Measurements from ENCODE around the gene SESTD1. TPM values are rescaled to one million over a fixed set of nuclear protein-coding genes. Genes with fewer than 3 reads are reported as not detected.

SESTD1 gene
- total and polyA plus RNA-seq, 2 donors, result 41.1 to 81.0 TPM

- Histone ChIP-seq H3K4me3 (ENCODE audit: low read depth, low read length) (no peak overlapping the region), H3K27ac (ENCODE audit: low read depth) (no peak overlapping the region), H3K4me1 (ENCODE audit: insufficient read depth) (peaks cover 2% of the 10 kb centered on the region), H3K36me3 (ENCODE audit: insufficient read depth) (no peaks in the 10 kb centered on the region)
- DNase-seq (ENCODE audit: extremely low spot score), result no peak
- 93% methylated on average over 3 of the region's 3 CpGs for WGBS
Measured at GRCh38 chr2:179277429-179278196, 13.0 kb upstream of the SESTD1 start.

GRCh38 chr2:179275253-179276012, 10.8 kb upstream of the SESTD1 start:
- Histone ChIP-seq H3K4me1 (ENCODE audit: insufficient read depth) (peaks cover 2% of the 10 kb centered on the region), H3K4me3 (ENCODE audit: low read depth, low read length) (no peak overlapping the region), H3K36me3 (ENCODE audit: insufficient read depth) (no peaks in the 10 kb centered on the region), H3K27ac (ENCODE audit: low read depth) (no peak overlapping the region)
- DNase-seq (ENCODE audit: extremely low spot score), result no peak
- WGBS, result 40% methylated on average over 4 of the region's 4 CpGs

- 32% methylated on average over 2 of the region's 2 CpGs for WGBS
- Histone ChIP-seq H3K4me3 (ENCODE audit: low read depth, low read length) (no peak overlapping the region), H3K4me1 (ENCODE audit: insufficient read depth) (peaks cover 2% of the 10 kb centered on the region), H3K36me3 (ENCODE audit: insufficient read depth) (no peaks in the 10 kb centered on the region), H3K27ac (ENCODE audit: low read depth) (no peak overlapping the region)
- DNase-seq (ENCODE audit: extremely low spot score), result no peak
Measured at GRCh38 chr2:179274749-179275148, 10.1 kb upstream of the SESTD1 start.

- no peak overlapping the region for H3K4me3 ChIP-seq (ENCODE audit: low read depth, low read length)
- H3K27ac ChIP-seq (ENCODE audit: low read depth), result no peak overlapping the region
- DNase-seq (ENCODE audit: extremely low spot score), result no peak
- peaks cover 2% of the 10 kb centered on the region for H3K4me1 ChIP-seq (ENCODE audit: insufficient read depth)
- 54% methylated on average over 6 of the region's 6 CpGs for WGBS
- no peaks in the 10 kb centered on the region for H3K36me3 ChIP-seq (ENCODE audit: insufficient read depth)
Measured at GRCh38 chr2:179273461-179273962, 8.9 kb upstream of the SESTD1 start.

GRCh38 chr2:179272406-179273192, 8.0 kb upstream of the SESTD1 start:
- no peaks in the 10 kb centered on the region for H3K36me3 ChIP-seq (ENCODE audit: insufficient read depth)
- H3K4me3 ChIP-seq (ENCODE audit: low read depth, low read length), result no peak overlapping the region
- H3K4me1 ChIP-seq (ENCODE audit: insufficient read depth), result peaks cover 2% of the 10 kb centered on the region
- no peak for DNase-seq (ENCODE audit: extremely low spot score)
- H3K27ac ChIP-seq (ENCODE audit: low read depth), result no peak overlapping the region
- 44% methylated on average over 5 of the region's 5 CpGs for WGBS

- 92% methylated on average over 2 of the region's 2 CpGs for whole genome bisulfite sequencing
- Histone ChIP-seq H3K27ac (ENCODE audit: low read depth) (no peak overlapping the region), H3K4me1 (ENCODE audit: insufficient read depth) (peaks cover 2% of the 10 kb centered on the region)
Measured at GRCh38 chr2:179270689-179271088, 6.1 kb upstream of the SESTD1 start.

GRCh38 chr2:179268277-179268925, 3.8 kb upstream of the SESTD1 start:
- Histone ChIP-seq H3K36me3 (ENCODE audit: insufficient read depth) (no peaks in the 10 kb centered on the region), H3K4me1 (ENCODE audit: insufficient read depth) (no peaks in the 10 kb centered on the region), H3K4me3 (ENCODE audit: low read depth, low read length) (no peak overlapping the region), H3K27ac (ENCODE audit: low read depth) (no peak overlapping the region)
- DNase-seq (ENCODE audit: extremely low spot score), result no peak
- 36% methylated on average over 1 of the region's 1 CpG for WGBS

More at GRCh38 chr2:179270689-179271088, 6.1 kb upstream of the SESTD1 start:
- no peak for DNase-seq (ENCODE audit: extremely low spot score)
- Histone ChIP-seq H3K4me3 (ENCODE audit: low read depth, low read length) (no peak overlapping the region), H3K36me3 (ENCODE audit: insufficient read depth) (no peaks in the 10 kb centered on the region)

- Histone ChIP-seq H3K4me3 (ENCODE audit: low read depth, low read length) (no peak overlapping the region), H3K27ac (ENCODE audit: low read depth) (no peak overlapping the region), H3K4me1 (ENCODE audit: insufficient read depth) (no peaks in the 10 kb centered on the region), H3K36me3 (ENCODE audit: insufficient read depth) (no peaks in the 10 kb centered on the region)
- DNase-seq (ENCODE audit: extremely low spot score), result no peak
- 59% methylated on average over 4 of the region's 4 CpGs for WGBS
Measured at GRCh38 chr2:179266271-179266670, 1.6 kb upstream of the SESTD1 start.

- no peak for DNase-seq (ENCODE audit: extremely low spot score)
- Histone ChIP-seq H3K4me3 (ENCODE audit: low read depth, low read length) (peak overlapping the region; percentile 90), H3K36me3 (ENCODE audit: insufficient read depth) (no peaks in the 10 kb centered on the region), H3K4me1 (ENCODE audit: insufficient read depth) (no peaks in the 10 kb centered on the region), H3K27ac (ENCODE audit: low read depth) (peak overlapping the region; percentile 92)
- WGBS, result 54% methylated on average over 5 of the region's 5 CpGs
Measured at GRCh38 chr2:179265082-179265510, 464 bp upstream of the SESTD1 start.

- no peak for DNase-seq (ENCODE audit: extremely low spot score)
- Histone ChIP-seq H3K4me1 (ENCODE audit: insufficient read depth) (no peaks in the 10 kb centered on the region), H3K27ac (ENCODE audit: low read depth) (peak overlapping the region; percentile 92), H3K4me3 (ENCODE audit: low read depth, low read length) (peak overlapping the region; percentile 90), H3K36me3 (ENCODE audit: insufficient read depth) (no peaks in the 10 kb centered on the region)
- under 1% methylated on average over 62 of the region's 62 CpGs for WGBS
Measured at GRCh38 chr2:179263446-179264367, 925 bp downstream of the SESTD1 start.

GRCh38 chr2:179263015-179263414, 1.6 kb downstream of the SESTD1 start:
- Histone ChIP-seq H3K4me3 (ENCODE audit: low read depth, low read length) (peak overlapping the region; percentile 90), H3K36me3 (ENCODE audit: insufficient read depth) (no peaks in the 10 kb centered on the region), H3K4me1 (ENCODE audit: insufficient read depth) (no peaks in the 10 kb centered on the region), H3K27ac (ENCODE audit: low read depth) (no peak overlapping the region)
- 19% methylated on average over 4 of the region's 4 CpGs for WGBS
- DNase-seq (ENCODE audit: extremely low spot score), result no peak

GRCh38 chr2:179262077-179262660, 2.5 kb downstream of the SESTD1 start:
- H3K27ac ChIP-seq (ENCODE audit: low read depth), result no peak overlapping the region

More at GRCh38 chr2:179262077-179262660, 2.5 kb downstream of the SESTD1 start:
- H3K36me3 ChIP-seq (ENCODE audit: insufficient read depth), result no peaks in the 10 kb centered on the region
- H3K4me3 ChIP-seq (ENCODE audit: low read depth, low read length), result no peak overlapping the region
- no peak for DNase-seq (ENCODE audit: extremely low spot score)
- H3K4me1 ChIP-seq (ENCODE audit: insufficient read depth), result no peaks in the 10 kb centered on the region
- WGBS, result 80% methylated on average over 3 of the region's 3 CpGs

Data from urinary bladder (tissue), 4 donors.